GM12878 (cell line): ENCODE results near the gene NELL1. TPM values are rescaled to one million over a fixed set of nuclear protein-coding genes. Genes with fewer than 3 reads are reported as not detected.

Experiments used
- ATAC-seq: fragments of 200-7000 bp; cut with Tn5 transposase; 3 replicates; pipeline ENCODE4 v1.9.1; 2020; ENCODE audit warnings: mild to moderate bottlenecking, moderate library complexity
- BruUV-seq: library from RNA; stranded (reverse); fragments of 400-500 nt; replicated peaks from 2 replicates; lab custom pipeline; 2021; lab: Mats Ljungman, UMichigan
- CTCF ChIA-PET: fragments of 300-600 bp; sonication (Branson Sonifier 250); formaldehyde crosslinking; extraction: SDS; loops from one replicate; lab custom pipeline; 2021; ENCODE audit warnings: inconsistent platforms; lab: Yijun Ruan, JAX
- POLR2A ChIA-PET: fragments of 350-600 bp; formaldehyde crosslinking; extraction: SDS; loops from one replicate; lab custom pipeline; 2021; ENCODE audit warnings: inconsistent platforms; lab: Charles Lee
- RAD21 ChIA-PET: fragments of 300-600 bp; sonication (Branson Sonifier 250); formaldehyde crosslinking; loops from one replicate; lab custom pipeline; 2023; ENCODE audit warnings: antibody characterized with exemption; ENCODE audit not compliant: unreplicated experiment; lab: Charles Lee
- SMC1A ChIA-PET: fragments of 300-600 bp; sonication (Branson Sonifier 250); formaldehyde crosslinking; loops from one replicate; lab custom pipeline; 2023; ENCODE audit not compliant: unreplicated experiment, uncharacterized antibody; lab: Charles Lee
- DNase-seq: peaks from one replicate; pipeline ENCODE4 v3.0.0-alpha.2; 2011; ENCODE audit warnings: low read depth, low spot score
- FAIRE-seq: peaks from 3 replicates; lab custom pipeline; 2011; peaks lifted over from hg19 to GRCh38; lab: Jason Lieb, UNC
- H2AFZ ChIP-seq: 2 replicates; pipeline ENCODE4 v1.6.0; 2011; ENCODE audit warnings: low read depth, low read length, control low read depth; ENCODE audit not compliant: control insufficient read depth
- H3K27ac ChIP-seq: 2 replicates; pipeline ENCODE4 v1.5.1; 2011; ENCODE audit warnings: control low read depth; ENCODE audit not compliant: control insufficient read depth, insufficient read depth
- H3K27me3 ChIP-seq, 2 experiments: replicated peaks in 1 of 2; 2 replicates each; pipeline versions ENCODE4 v1.6.0 to v1.6.1; 2011; ENCODE audit warnings: low read length in 1 of 2; ENCODE audit not compliant: control insufficient read depth in 2 of 2, insufficient read depth in 2 of 2
- H3K36me3 ChIP-seq, 2 experiments: 2 replicates each; pipeline ENCODE4 v1.5.1; 2011; ENCODE audit warnings: low read length in 1 of 2; ENCODE audit not compliant: control insufficient read depth in 2 of 2, insufficient read depth in 2 of 2
- H3K4me1 ChIP-seq: 2 replicates; pipeline ENCODE4 v1.6.1; 2011; ENCODE audit warnings: mild to moderate bottlenecking, low read length, moderate library complexity, mixed read lengths; ENCODE audit not compliant: control insufficient read depth, insufficient read depth
- H3K4me2 ChIP-seq: 2 replicates; pipeline ENCODE4 v1.6.0; 2011; ENCODE audit warnings: control low read depth; ENCODE audit not compliant: control insufficient read depth, insufficient read depth
- H3K4me3 ChIP-seq: fragments of 200-600 bp; sonication (generic); 2 replicates; pipeline ENCODE4 v1.5.1; 2016
- H3K79me2 ChIP-seq: 2 replicates; pipeline ENCODE4 v1.6.0; 2011; ENCODE audit warnings: low read length; ENCODE audit not compliant: control insufficient read depth, insufficient read depth
- H3K9ac ChIP-seq: 2 replicates; pipeline ENCODE4 v1.8.0; 2011; ENCODE audit warnings: low read length, control low read depth, mixed read lengths; ENCODE audit not compliant: control insufficient read depth, insufficient read depth
- H3K9me3 ChIP-seq: replicated peaks from 3 replicates; pipeline ENCODE4 v1.5.1; 2011; ENCODE audit warnings: mild to moderate bottlenecking, low read length; ENCODE audit not compliant: control insufficient read depth, insufficient read depth
- H4K20me1 ChIP-seq: 2 replicates; pipeline ENCODE4 v1.6.0; 2011; ENCODE audit not compliant: control insufficient read depth, insufficient read depth
- ASH2L ChIP-seq: fragments of 300-600, 200-600 bp; sonication (generic); IDR thresholded peaks from 2 replicates; pipeline ENCODE4 v1.6.1; 2017; ENCODE audit warnings: low read depth, mild to moderate bottlenecking, borderline replicate concordance
- CBX3 ChIP-seq: fragments of 200-600 bp; sonication (generic); IDR thresholded peaks from 2 replicates; pipeline ENCODE4 v1.6.1; 2016; ENCODE audit warnings: low read depth, borderline replicate concordance
- CHD2 ChIP-seq: IDR thresholded peaks from 2 replicates; pipeline ENCODE4 v1.6.1; 2011; ENCODE audit warnings: low read depth, low read length, improper control_type of control experiment, borderline replicate concordance
- FOXK2 ChIP-seq: fragments of 450-650 bp; IDR thresholded peaks from 2 replicates; pipeline ENCODE4 v1.6.1; 2017; ENCODE audit warnings: mild to moderate bottlenecking, moderate library complexity
- JUNB ChIP-seq: IDR thresholded peaks from 2 replicates; pipeline ENCODE4 v1.6.1; 2016; ENCODE audit warnings: antibody characterized with exemption, mild to moderate bottlenecking
- NR2F1 ChIP-seq: fragments of 450-650 bp; conservative IDR thresholded peaks from 2 replicates; pipeline ENCODE4 v1.6.1; 2017; ENCODE audit warnings: mild to moderate bottlenecking
- RCOR1 ChIP-seq: conservative IDR thresholded peaks from 2 replicates; pipeline ENCODE4 v1.6.1; 2012; ENCODE audit warnings: low read depth, low read length, improper control_type of control experiment
- SIX5 ChIP-seq: IDR thresholded peaks from 2 replicates; pipeline ENCODE4 v1.6.1; 2011; ENCODE audit warnings: mild to moderate bottlenecking, low read depth, low read length, moderate library complexity; ENCODE audit not compliant: severe bottlenecking
- SMAD1 ChIP-seq: fragments of 450-650 bp; IDR thresholded peaks from 2 replicates; pipeline ENCODE4 v1.6.1; 2018; ENCODE audit warnings: mild to moderate bottlenecking, low read depth; ENCODE audit not compliant: partially characterized antibody
- WGBS: methylation state at CpG from one replicate; pipeline ENCODE4 v1.1.6; 2016; ENCODE audit warnings: low lambda C conversion rate; ENCODE audit not compliant: insufficient replicate concordance, insufficient coverage; ENCODE audit errors: missing lambda C conversion rate; 5-methylcytosine and 5-hydroxymethylcytosine counted together
- in situ Hi-C: fragments of 300-500 bp; cut with MboI; formaldehyde crosslinking; loops from 9 replicates; pipeline ENCODE4 v1.14.3; 2018; ENCODE audit warnings: mixed read lengths
- intact Hi-C: fragments of 100-400 bp; cut with micrococcal nuclease; formaldehyde crosslinking; loops from one replicate; pipeline ENCODE4 v1.14.2; 2022; ENCODE audit not compliant: unreplicated experiment
- polyA plus RNA-seq, 11 experiments: library from polyadenylated mRNA; depleted of rRNA in 4 of 11; unstranded in 6 of 11; stranded (reverse) in 5 of 11; fragments of >200 nt; fragmentation: Nextera tagmentation in 4 of 11; fragmentation: Illumina TruSeq in 1 of 11; extraction: Ambion mirVana in 4 of 11; extraction: Trizol in 1 of 11; gene quantifications; 1 replicate in 1 of 11; 2 replicates in 10 of 11; pipeline versions ENCODE4 v1.2.1 to v1.2.3, GENCODE V29; 2011 to 2016; ENCODE audit warnings: inconsistent platforms in 2 of 11, missing spikeins in 2 of 11, low read depth in 1 of 11
- total RNA-seq, 4 experiments: library from RNA; depleted of rRNA in 3 of 4; stranded (reverse); fragments of >200 nt in 3 of 4; fragmentation: Illumina TruSeq in 1 of 4; extraction: Trizol in 1 of 4; gene quantifications; 2 replicates each; pipeline versions ENCODE4 v1.2.1 to v1.2.3, GENCODE V29; 2013 to 2021
- TF ChIP-seq, protein P1 (sequence below): fragments of 450-650 bp; formaldehyde crosslinking; IDR thresholded peaks from 2 replicates; pipeline ENCODE4 v1.4.0; 2022; ENCODE audit warnings: mild to moderate bottlenecking, moderate library complexity
- TF ChIP-seq, protein P2 (sequence below): fragments of 450-650 bp; IDR thresholded peaks from 2 replicates; pipeline ENCODE4 v1.6.1; 2018; ENCODE audit warnings: borderline replicate concordance, mild to moderate bottlenecking; ENCODE audit not compliant: partially characterized antibody

NELL1 gene
- total and polyA plus RNA-seq, 10 of the 15 experiments (the other 5 are each of a cell fraction or from before 2014, with no cell fraction given), result 0.02 to 0.12 TPM; not detected in 8

- TF ChIP-seq, protein P1, sequence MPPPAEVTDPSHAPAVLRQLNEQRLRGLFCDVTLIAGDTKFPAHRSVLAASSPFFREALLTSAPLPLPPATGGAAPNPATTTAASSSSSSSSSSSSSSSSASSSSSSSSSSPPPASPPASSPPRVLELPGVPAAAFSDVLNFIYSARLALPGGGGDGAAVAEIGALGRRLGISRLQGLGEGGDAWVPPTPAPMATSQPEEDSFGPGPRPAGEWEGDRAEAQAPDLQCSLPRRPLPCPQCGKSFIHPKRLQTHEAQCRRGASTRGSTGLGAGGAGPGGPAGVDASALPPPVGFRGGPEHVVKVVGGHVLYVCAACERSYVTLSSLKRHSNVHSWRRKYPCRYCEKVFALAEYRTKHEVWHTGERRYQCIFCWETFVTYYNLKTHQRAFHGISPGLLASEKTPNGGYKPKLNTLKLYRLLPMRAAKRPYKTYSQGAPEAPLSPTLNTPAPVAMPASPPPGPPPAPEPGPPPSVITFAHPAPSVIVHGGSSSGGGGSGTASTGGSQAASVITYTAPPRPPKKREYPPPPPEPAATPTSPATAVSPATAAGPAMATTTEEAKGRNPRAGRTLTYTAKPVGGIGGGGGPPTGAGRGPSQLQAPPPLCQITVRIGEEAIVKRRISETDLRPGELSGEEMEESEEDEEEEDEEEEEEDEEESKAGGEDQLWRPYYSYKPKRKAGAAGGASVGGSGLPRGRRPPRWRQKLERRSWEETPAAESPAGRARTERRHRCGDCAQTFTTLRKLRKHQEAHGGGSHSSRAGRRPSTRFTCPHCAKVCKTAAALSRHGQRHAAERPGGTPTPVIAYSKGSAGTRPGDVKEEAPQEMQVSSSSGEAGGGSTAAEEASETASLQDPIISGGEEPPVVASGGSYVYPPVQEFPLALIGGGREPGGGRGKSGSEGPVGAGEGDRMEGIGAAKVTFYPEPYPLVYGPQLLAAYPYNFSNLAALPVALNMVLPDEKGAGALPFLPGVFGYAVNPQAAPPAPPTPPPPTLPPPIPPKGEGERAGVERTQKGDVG (CRISPR knock-in tag), result no peak
- TF ChIP-seq SMAD1, result no peak
- TF ChIP-seq SIX5, result no peak
- TF ChIP-seq RCOR1, result no peak
- TF ChIP-seq NR2F1, result no peak
Observed at GRCh38 chr11:20739107-20739506, 69.7 kb downstream of the NELL1 start (continued).

DNA sequence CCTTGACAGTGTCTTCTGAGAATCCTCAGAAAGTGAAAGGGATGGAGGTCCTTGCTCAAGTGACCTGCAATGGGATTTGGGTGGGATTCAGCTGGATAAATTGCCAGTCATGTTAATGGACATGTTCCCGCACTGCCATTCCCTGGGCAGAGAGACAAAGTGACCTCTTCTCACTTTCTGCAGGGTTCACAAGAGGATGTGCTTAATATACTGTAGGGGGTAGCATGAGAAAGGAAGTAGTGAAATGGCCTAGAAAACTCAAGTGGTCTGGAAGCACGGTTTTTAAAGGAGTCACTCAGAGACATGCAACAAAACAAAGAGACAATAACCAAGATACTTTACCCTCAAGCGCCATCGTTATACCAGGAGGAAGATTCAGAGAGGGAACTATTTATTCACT lies 70.2 kb downstream of the NELL1 start:
- TF ChIP-seq CBX3 (no peak), CHD2 (no peak), FOXK2 (no peak), JUNB (no peak), ASH2L (no peak), SMAD1 (no peak)
- TF ChIP-seq, protein P2, sequence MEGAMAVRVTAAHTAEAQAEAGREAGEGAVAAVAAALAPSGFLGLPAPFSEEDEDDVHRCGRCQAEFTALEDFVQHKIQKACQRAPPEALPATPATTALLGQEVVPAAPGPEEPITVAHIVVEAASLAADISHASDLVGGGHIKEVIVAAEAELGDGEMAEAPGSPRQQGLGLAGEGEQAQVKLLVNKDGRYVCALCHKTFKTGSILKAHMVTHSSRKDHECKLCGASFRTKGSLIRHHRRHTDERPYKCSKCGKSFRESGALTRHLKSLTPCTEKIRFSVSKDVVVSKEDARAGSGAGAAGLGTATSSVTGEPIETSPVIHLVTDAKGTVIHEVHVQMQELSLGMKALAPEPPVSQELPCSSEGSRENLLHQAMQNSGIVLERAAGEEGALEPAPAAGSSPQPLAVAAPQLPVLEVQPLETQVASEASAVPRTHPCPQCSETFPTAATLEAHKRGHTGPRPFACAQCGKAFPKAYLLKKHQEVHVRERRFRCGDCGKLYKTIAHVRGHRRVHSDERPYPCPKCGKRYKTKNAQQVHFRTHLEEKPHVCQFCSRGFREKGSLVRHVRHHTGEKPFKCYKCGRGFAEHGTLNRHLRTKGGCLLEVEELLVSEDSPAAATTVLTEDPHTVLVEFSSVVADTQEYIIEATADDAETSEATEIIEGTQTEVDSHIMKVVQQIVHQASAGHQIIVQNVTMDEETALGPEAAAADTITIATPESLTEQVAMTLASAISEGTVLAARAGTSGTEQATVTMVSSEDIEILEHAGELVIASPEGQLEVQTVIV, result no peak
- TF ChIP-seq, all 136 proteins: peak for 0
- no peaks in the 10 kb centered on the region for H3K4me1 ChIP-seq
- no peak overlapping the region for H2AFZ ChIP-seq
- ChIA-PET CTCF (no interaction called here), POLR2A (no interaction called here), SMC1A (no interaction called here), RAD21 (no interaction called here)
- H3K9ac ChIP-seq, result no peak overlapping the region
- ATAC-seq (no peak), FAIRE-seq (no peak), DNase-seq (no peak)
- H3K4me3 ChIP-seq, result no peak overlapping the region
- no peaks in the 10 kb centered on the region for H3K36me3 ChIP-seq
- 23% methylated on average over 4 of the region's 4 CpGs for WGBS
- H3K27ac ChIP-seq, result no peak overlapping the region
- no peaks in the 10 kb centered on the region for H3K9me3 ChIP-seq
- in situ Hi-C loops, result no loop called here
- no peaks in the 10 kb centered on the region for H4K20me1 ChIP-seq
- no TSS peak for BruUV-seq
- intact Hi-C loops, result no loop called here
- H3K79me2 ChIP-seq, result no peaks in the 10 kb centered on the region
- H3K4me2 ChIP-seq, result no peak overlapping the region
- H3K27me3 ChIP-seq, result no peaks in the 10 kb centered on the region
